Activated CD4-positive, alpha-beta memory T cell treated with anti-CD3 and anti-CD28 coated beads, Interleukin-2, amount 10 ng/mL, durations not matched to agents 7 days and 5 days (primary cell): ENCODE measurements around the gene SEC22C. TPM values are rescaled to one million over a fixed set of nuclear protein-coding genes. Genes with fewer than 3 reads are reported as not detected.
"Not testable (repeated sequence)": the region's sequence is repeated elsewhere in the genome, so short reads cannot be mapped to it uniquely, and the experiment has no call there.

ENCODE experiments used
- CTCF ChIA-PET: fragments of 350-600 bp; sonication (Branson Sonifier 250); formaldehyde crosslinking; loops from one replicate; lab custom pipeline; 2021; ENCODE audit warnings: antibody characterized with exemption, inconsistent platforms; lab: Charles Lee
- POLR2A ChIA-PET: fragments of 350-600 bp; sonication (Branson Sonifier 250); formaldehyde crosslinking; loops from one replicate; lab custom pipeline; 2021; ENCODE audit warnings: antibody characterized with exemption; lab: Charles Lee
- DNase-seq: peaks from one replicate; pipeline ENCODE4 v3.0.0-alpha.2; 2020
- H3K27ac Mint-ChIP-seq: one replicate; pipeline ENCODE4 v1.8.0; 2021; ENCODE audit warnings: mild to moderate bottlenecking, mixed read lengths
- H3K27me3 Mint-ChIP-seq: one replicate; pipeline ENCODE4 v1.8.0; 2021; ENCODE audit warnings: mixed read lengths
- H3K36me3 Mint-ChIP-seq: one replicate; pipeline ENCODE4 v1.8.0; 2021; ENCODE audit warnings: low read depth, mixed read lengths
- H3K4me1 Mint-ChIP-seq: one replicate; pipeline ENCODE4 v1.8.0; 2021; ENCODE audit warnings: mixed read lengths
- H3K4me3 Mint-ChIP-seq: one replicate; pipeline ENCODE4 v1.8.0; 2021; ENCODE audit warnings: mild to moderate bottlenecking, mixed read lengths
- H3K9me3 Mint-ChIP-seq: one replicate; pipeline ENCODE4 v1.8.0; 2021; ENCODE audit warnings: mixed read lengths
- total RNA-seq, 2 experiments: library from RNA; stranded (reverse); gene quantifications; one replicate each; pipeline ENCODE4 v1.2.3, GENCODE V29; 2021

SEC22C gene
- total RNA-seq, 2 experiments from 2014 or later, result 58.8 to 62.0 TPM

DNA sequence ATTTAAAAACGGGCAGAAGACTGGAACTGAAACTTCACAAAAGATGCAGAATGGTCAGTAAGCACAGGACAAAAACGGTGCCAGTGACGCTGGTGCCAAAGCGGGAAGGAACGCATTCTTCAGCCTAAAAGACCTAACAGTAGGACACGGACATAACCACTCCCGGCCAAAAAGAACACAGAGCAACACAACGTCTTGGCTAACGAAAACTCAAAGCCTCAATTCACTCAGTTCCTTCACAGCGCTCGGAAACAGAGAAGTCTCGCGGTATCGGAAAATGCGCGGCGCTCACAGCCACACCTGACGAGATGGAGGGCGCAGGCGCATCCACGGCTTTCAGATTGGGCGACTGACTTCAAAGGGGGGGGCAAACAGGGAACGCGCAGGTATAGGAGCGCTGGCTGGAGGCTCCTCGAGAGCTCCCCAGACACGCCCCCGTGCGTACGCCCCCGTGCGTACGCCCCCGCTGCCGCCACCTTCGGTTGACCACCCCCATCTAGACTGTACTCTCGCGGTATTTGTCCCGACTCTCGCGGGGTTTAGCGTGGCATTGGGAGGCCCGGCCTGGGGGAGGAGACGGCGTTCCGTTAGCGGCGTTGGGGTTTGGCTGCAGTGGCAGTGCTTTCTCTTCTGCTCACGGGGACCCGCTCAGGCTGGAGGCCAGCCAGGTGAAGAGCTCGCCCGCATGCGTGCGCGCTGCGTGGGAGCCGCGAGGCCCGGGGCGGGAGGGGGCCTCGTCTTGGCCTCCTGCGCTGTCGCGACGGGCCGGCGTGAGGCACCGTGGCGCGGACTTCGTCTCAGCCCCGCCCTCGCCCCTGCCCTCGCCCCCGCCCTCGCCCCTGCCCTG, 18.6 kb upstream of the SEC22C start, which contains the start of gene NKTR:
Gene NKTR, plus strand, starts transcription at position 576 of the 847 bp plus-strand sequence. CDS start 321 bp downstream, outside the sequence.
- Mint-ChIP-seq H3K27me3 (no peaks in the 10 kb centered on the region), H3K4me3 (peak within 1 kb of the TSS; percentile 84), H3K36me3 (peaks cover 45% of the 10 kb centered on the region), H3K4me1 (peaks cover 46% of the 10 kb centered on the region), H3K9me3 (peaks cover 4% of the 10 kb centered on the region), H3K27ac (peak within 1 kb of the TSS; percentile 95)
- POLR2A ChIA-PET, result interaction anchor here (0.7 to 4.0 kb wide), 21 partner anchors 10 to 214 kb away, joined by 3 to 93 read pairs (median 5); partner anchors contain the start of genes SEC22C, SS18L2, VIPR1 and ZBTB47
- DNase-seq, result peak; percentile 100
- CTCF ChIA-PET, result interaction anchor here (0.6 to 4.2 kb wide), 8 partner anchors 10 to 147 kb away, joined by 3 to 34 read pairs (median 12); partner anchors contain the start of genes SEC22C and SS18L2

DNA sequence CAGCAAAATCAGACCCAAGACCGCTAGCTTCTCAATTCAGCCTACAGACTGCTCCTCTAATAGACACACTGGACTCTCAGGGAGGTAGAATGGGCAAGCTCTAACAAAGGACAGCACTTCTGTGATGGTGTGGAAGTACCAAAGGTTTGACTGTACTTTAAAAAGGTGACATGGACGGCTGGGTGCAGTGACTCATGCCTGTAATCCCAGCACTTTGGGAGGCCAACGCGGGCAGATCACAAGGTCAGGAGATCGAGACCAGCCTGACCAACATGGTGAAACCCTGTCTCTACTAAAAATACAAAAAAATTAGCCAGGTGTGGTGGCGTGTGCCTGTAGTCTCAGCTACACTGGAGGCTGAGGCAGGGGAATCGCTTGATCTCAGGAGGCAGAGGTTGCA, 15.3 kb upstream of the SEC22C start:
- not testable (repeated sequence) for H3K27me3 Mint-ChIP-seq, H3K27ac Mint-ChIP-seq, H3K4me3 Mint-ChIP-seq, H3K9me3 Mint-ChIP-seq, DNase-seq
- Mint-ChIP-seq H3K4me1 (peaks cover 53% of the 10 kb centered on the region), H3K36me3 (peaks cover 52% of the 10 kb centered on the region)
- ChIA-PET POLR2A (interaction anchor here (1.0 to 2.4 kb wide), 2 partner anchors 14 to 15 kb away, joined by 3 to 21 read pairs; partner anchors contain the start of gene SEC22C), CTCF (interaction anchor here (1.1 to 1.7 kb wide), 2 partner anchors 15 to 39 kb away, joined by 3 to 5 read pairs; partner anchors contain the start of gene SEC22C)

- peaks cover 59% of the 10 kb centered on the region for H3K36me3 Mint-ChIP-seq
- ChIA-PET CTCF (no interaction called here), POLR2A (interaction anchor here (1.4 kb wide), 1 partner anchor 13 kb away, joined by 5 read pairs; the partner anchor contains the start of gene SEC22C)
- H3K4me1 Mint-ChIP-seq, result peaks cover 59% of the 10 kb centered on the region
- DNase-seq, result no peak
- H3K9me3 Mint-ChIP-seq, result peaks cover 2% of the 10 kb centered on the region
- H3K27me3 Mint-ChIP-seq, result no peaks in the 10 kb centered on the region
- H3K27ac Mint-ChIP-seq, result no peak overlapping the region
- no peak overlapping the region for H3K4me3 Mint-ChIP-seq
Observed at GRCh38 chr3:42595682-42596081, 13.9 kb upstream of the SEC22C start.

DNA sequence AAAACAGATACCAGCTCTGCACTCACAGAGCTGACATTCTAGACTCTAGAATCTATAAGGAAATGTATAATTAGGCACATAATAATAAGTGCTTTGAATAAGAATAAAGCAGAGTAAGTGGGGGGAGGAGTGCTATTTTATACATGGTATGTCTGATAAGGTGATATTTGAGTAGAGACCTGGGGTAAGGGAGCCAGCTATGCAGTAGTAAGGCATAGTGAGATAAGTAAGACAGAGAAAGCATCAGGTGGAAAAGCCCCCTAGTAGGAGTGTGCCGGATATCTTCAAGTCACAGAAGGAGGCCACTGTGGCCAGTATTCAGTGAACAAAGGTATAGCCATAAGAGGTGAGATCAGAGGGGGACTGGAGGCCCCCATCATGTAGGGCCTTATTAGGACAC, 11.9 kb upstream of the SEC22C start:
- Mint-ChIP-seq H3K9me3 (peaks cover 2% of the 10 kb centered on the region), H3K4me3 (no peak overlapping the region), H3K4me1 (peaks cover 63% of the 10 kb centered on the region), H3K27me3 (no peaks in the 10 kb centered on the region), H3K27ac (no peak overlapping the region), H3K36me3 (peaks cover 61% of the 10 kb centered on the region)
- CTCF ChIA-PET, result interaction anchor here (1.0 kb wide), 1 partner anchor 9 kb away, joined by 3 read pairs; no protein-coding TSS in a partner anchor
- no peak for DNase-seq
- POLR2A ChIA-PET, result interaction anchor here (1.3 to 1.6 kb wide), 2 partner anchors 8 to 11 kb away, joined by 3 to 11 read pairs; partner anchors contain the start of gene SEC22C

DNA sequence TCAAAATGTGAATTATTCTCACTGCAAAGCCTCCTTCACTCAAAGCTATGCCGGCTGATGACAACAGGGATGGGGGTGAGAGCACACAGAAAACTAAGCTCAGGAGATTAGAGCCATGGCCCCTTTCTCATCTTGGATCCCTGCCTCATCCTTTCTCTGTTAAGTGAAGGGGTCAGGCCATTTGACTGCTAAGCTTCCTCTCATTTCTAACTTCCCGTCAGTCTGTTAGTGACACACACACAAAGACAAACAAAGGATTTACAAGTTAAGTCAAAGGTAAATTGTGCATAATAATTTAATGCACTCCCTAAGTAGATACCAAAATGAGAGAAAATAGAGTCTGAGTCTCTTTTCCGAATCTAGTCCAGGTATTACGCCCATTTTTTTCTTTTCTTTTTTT, 10.0 kb upstream of the SEC22C start:
- no peaks in the 10 kb centered on the region for H3K9me3 Mint-ChIP-seq
- POLR2A ChIA-PET, result interaction anchor here (0.6 to 4.6 kb wide), 8 partner anchors 10 to 155 kb away, joined by 3 to 93 read pairs (median 6); partner anchors contain the start of genes NKTR and SEC22C
- DNase-seq, result no peak
- peaks cover 56% of the 10 kb centered on the region for H3K4me1 Mint-ChIP-seq
- peaks cover 49% of the 10 kb centered on the region for H3K36me3 Mint-ChIP-seq
- H3K27ac Mint-ChIP-seq, result peak overlapping the region; percentile 92
- peak overlapping the region; percentile 88 for H3K4me3 Mint-ChIP-seq
- no peaks in the 10 kb centered on the region for H3K27me3 Mint-ChIP-seq
- CTCF ChIA-PET, result interaction anchor here (1.8 to 4.7 kb wide), 3 partner anchors 10 to 153 kb away, joined by 10 to 34 read pairs (median 31); partner anchors contain the start of genes NKTR and SEC22C

- peaks cover 44% of the 10 kb centered on the region for H3K36me3 Mint-ChIP-seq
- ChIA-PET CTCF (interaction anchor here (0.7 to 4.7 kb wide), 10 partner anchors 9 to 1072 kb away, joined by 3 to 34 read pairs (median 6); partner anchors contain the start of genes NKTR and SEC22C), POLR2A (interaction anchor here (0.6 to 4.6 kb wide), 13 partner anchors 10 to 167 kb away, joined by 3 to 93 read pairs (median 4); partner anchors contain the start of genes NKTR and SEC22C)
- H3K4me3 Mint-ChIP-seq, result peak overlapping the region; percentile 88
- H3K9me3 Mint-ChIP-seq, result no peaks in the 10 kb centered on the region
- no peaks in the 10 kb centered on the region for H3K27me3 Mint-ChIP-seq
- H3K27ac Mint-ChIP-seq, result peak overlapping the region; percentile 92
- peaks cover 58% of the 10 kb centered on the region for H3K4me1 Mint-ChIP-seq
- DNase-seq, result peak; percentile 33
Observed at GRCh38 chr3:42590989-42591756, 9.4 kb upstream of the SEC22C start.

GRCh38 chr3:42589382-42590109, 7.8 kb upstream of the SEC22C start:
- peak overlapping the region; percentile 88 for H3K4me3 Mint-ChIP-seq
- peaks cover 44% of the 10 kb centered on the region for H3K36me3 Mint-ChIP-seq
- peaks cover 64% of the 10 kb centered on the region for H3K4me1 Mint-ChIP-seq
- ChIA-PET POLR2A (interaction anchor here (1.1 to 4.6 kb wide), 5 partner anchors 8 to 23 kb away, joined by 4 to 93 read pairs (median 11); partner anchors contain the start of genes NKTR and SEC22C), CTCF (interaction anchor here (1.0 to 4.7 kb wide), 4 partner anchors 8 to 48 kb away, joined by 3 to 34 read pairs (median 21); partner anchors contain the start of genes NKTR and SEC22C)
- no peaks in the 10 kb centered on the region for H3K27me3 Mint-ChIP-seq
- H3K27ac Mint-ChIP-seq, result peak overlapping the region; percentile 92
- no peak for DNase-seq
- H3K9me3 Mint-ChIP-seq, result no peaks in the 10 kb centered on the region

DNA sequence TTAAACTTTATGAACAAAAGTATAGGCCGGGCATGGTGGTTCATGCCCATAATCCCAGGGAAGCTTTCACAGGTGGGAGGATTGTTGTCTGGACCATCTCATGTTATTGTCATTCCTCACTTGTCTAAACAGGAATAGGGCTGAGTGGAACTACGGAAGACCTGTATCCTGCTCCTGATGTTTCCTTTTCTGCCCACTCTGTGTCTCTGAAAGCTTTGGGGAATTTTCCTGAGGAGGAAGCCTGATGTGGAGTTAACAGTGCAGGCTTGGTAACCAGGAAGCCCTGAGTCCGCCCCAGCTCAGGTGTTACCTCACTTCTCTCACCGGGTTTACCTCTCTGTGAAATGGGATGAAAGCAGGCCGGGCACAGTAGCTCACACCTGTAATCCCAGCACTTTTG, 6.9 kb upstream of the SEC22C start:
- Mint-ChIP-seq H3K9me3 (no peaks in the 10 kb centered on the region), H3K27me3 (no peaks in the 10 kb centered on the region), H3K27ac (no peak overlapping the region), H3K4me3 (no peak overlapping the region), H3K36me3 (peaks cover 34% of the 10 kb centered on the region), H3K4me1 (peaks cover 58% of the 10 kb centered on the region)
- no peak for DNase-seq
- CTCF ChIA-PET, result interaction anchor here (0.9 to 4.7 kb wide), 4 partner anchors 12 to 48 kb away, joined by 3 to 34 read pairs (median 7); partner anchors contain the start of gene NKTR
- POLR2A ChIA-PET, result interaction anchor here (4.6 kb wide), 1 partner anchor 13 kb away, joined by 93 read pairs; the partner anchor contains the start of gene NKTR

GRCh38 chr3:42582474-42583070, 805 bp upstream of the SEC22C start:
- H3K36me3 Mint-ChIP-seq, result peaks cover 31% of the 10 kb centered on the region
- no peaks in the 10 kb centered on the region for H3K9me3 Mint-ChIP-seq
- ChIA-PET CTCF (interaction anchor here (0.8 to 3.7 kb wide), 14 partner anchors 9 to 175 kb away, joined by 3 to 31 read pairs (median 6); partner anchors contain the start of genes NKTR, SS18L2 and VIPR1), POLR2A (interaction anchor here (0.7 to 4.1 kb wide), 16 partner anchors 8 to 81 kb away, joined by 3 to 81 read pairs (median 5); partner anchors contain the start of genes NKTR, SS18L2 and VIPR1)
- DNase-seq, result no peak
- no peaks in the 10 kb centered on the region for H3K27me3 Mint-ChIP-seq
- H3K4me3 Mint-ChIP-seq, result peak overlapping the region; percentile 86
- peaks cover 59% of the 10 kb centered on the region for H3K4me1 Mint-ChIP-seq
- H3K27ac Mint-ChIP-seq, result peak overlapping the region; percentile 87

DNA sequence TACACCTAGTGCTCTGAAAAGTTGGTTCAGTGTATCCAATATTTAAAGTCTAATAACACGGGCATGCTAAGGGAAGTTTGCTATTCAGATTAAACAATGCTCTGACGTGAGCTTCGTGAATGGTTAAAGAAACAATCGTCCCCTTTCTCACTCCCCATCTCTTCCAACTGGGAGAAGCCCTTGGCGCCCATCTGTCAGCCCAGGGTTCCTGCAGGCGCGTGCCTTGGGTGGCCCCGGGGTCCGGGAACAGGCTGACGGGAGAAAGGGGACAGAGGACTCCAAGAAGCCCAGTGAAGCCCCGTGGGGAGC, 413 bp downstream of the SEC22C start:
- Mint-ChIP-seq H3K27me3 (no peaks in the 10 kb centered on the region), H3K4me3 (peak overlapping the region; percentile 86), H3K27ac (peak overlapping the region; percentile 7), H3K36me3 (peaks cover 41% of the 10 kb centered on the region), H3K9me3 (no peaks in the 10 kb centered on the region), H3K4me1 (peaks cover 60% of the 10 kb centered on the region)
- ChIA-PET CTCF (interaction anchor here (1.0 to 3.7 kb wide), 10 partner anchors 9 to 166 kb away, joined by 3 to 31 read pairs (median 4); partner anchors contain the start of genes NKTR and SS18L2), POLR2A (interaction anchor here (0.7 to 4.1 kb wide), 18 partner anchors 9 to 79 kb away, joined by 3 to 81 read pairs (median 4); partner anchors contain the start of genes NKTR, SS18L2 and VIPR1)
- DNase-seq, result no peak

- H3K27ac Mint-ChIP-seq, H3K9me3 Mint-ChIP-seq, DNase-seq, POLR2A ChIA-PET, H3K4me3 Mint-ChIP-seq, H3K27me3 Mint-ChIP-seq: not testable (repeated sequence)
- Mint-ChIP-seq H3K4me1 (peaks cover 52% of the 10 kb centered on the region), H3K36me3 (peaks cover 49% of the 10 kb centered on the region)
- CTCF ChIA-PET, result interaction anchor here (1.2 kb wide), 1 partner anchor 165 kb away, joined by 4 read pairs; no protein-coding TSS in a partner anchor
Observed at GRCh38 chr3:42579346-42579745, 2.4 kb downstream of the SEC22C start.
